Fibroblast of peridontal ligament (primary cell): ENCODE measurements around the gene MCUB.
"Not testable (repeated sequence)": the region's sequence is repeated elsewhere in the genome, so short reads cannot be mapped to it uniquely, and the experiment has no call there.

Source experiments
- DNase-seq: peaks from one replicate; pipeline ENCODE4 v3.0.0-alpha.2; 2010; ENCODE audit errors: extremely low read depth

Gene MCUB

GRCh38 chr4:109559983-109560686 is at the start of gene MCUB:
TSS of gene MCUB (plus strand) at chr4:109560246. CDS start at chr4:109560338, 92 bp downstream.
- peak; percentile 81 for DNase-seq

- no peak for DNase-seq
These were observed 49.4 kb upstream of the MCUB start for GRCh38 chr4:109510687-109511086.

GRCh38 chr4:109511414-109511813 is 48.6 kb upstream of the MCUB start:
- no peak for DNase-seq

DNA sequence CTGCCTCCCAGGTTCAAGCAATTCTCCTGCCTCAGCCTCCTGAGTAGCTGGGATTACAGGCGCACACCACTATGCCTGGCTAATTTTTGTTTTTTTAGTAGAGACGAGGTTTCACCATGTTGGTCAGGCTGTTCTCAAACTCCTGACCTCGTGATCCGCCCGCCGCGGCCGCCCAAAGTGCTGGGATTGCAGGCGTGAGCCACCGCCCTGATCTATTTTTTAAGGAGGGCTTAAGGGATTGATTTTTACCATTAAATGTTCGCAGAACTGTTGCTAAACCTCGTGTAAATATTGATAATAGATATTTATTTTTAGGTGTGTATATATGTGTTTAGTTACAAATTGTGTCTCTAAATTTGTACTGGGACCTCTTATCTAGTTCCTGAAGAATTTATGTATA is 46.7 kb upstream of the MCUB start:
- not testable (repeated sequence) for DNase-seq

- no peak for DNase-seq
These were observed 27.9 kb upstream of the MCUB start for GRCh38 chr4:109532182-109532581.

- no peak for DNase-seq
These were observed 14.6 kb upstream of the MCUB start for GRCh38 chr4:109545401-109545800.

GRCh38 chr4:109547394-109547793 is 12.7 kb upstream of the MCUB start:
- no peak for DNase-seq

DNA sequence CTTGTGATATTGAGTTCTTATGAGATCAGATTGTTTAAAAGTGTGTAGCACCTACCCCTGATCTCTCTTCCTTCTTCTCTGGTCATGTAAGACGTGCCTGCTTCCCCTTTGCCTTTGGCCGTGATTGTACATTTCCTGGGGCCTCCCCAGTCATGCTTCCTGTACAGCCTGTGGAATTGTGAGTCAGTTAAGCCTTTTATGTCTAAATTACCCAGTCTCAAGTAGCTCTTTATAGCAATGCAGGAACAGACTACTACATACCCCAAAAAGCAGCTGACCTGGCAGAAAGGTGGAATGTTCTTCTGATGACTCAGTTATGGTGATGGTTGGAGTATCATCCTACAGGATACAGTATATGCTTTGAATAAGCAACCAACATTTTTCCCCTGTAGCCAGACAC is 11.4 kb upstream of the MCUB start:
- DNase-seq, result peak; percentile 44

- DNase-seq, result no peak
These were observed 7.8 kb upstream of the MCUB start for GRCh38 chr4:109552237-109552636.

- DNase-seq, result no peak
These were observed 6.9 kb upstream of the MCUB start for GRCh38 chr4:109553130-109553529.

DNA sequence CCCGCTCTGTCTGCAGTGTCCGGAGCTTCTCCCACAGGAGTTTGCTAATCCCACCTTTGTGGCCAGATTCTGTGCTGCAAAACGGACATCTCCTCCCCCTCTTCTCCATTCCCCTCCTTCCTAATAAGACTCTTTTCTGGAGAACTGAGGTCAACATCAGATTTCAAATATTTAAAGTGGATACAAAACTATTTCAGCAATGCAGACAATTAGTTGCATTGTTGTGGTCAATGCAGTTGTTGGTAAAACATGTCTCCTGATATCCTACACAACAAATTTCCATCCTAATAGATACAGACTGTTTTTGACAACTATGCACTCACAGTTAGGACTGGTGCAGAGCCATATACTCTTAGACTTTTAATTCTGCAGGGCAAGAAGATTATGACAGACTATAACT is 5.1 kb upstream of the MCUB start:
- no peak for DNase-seq

DNA sequence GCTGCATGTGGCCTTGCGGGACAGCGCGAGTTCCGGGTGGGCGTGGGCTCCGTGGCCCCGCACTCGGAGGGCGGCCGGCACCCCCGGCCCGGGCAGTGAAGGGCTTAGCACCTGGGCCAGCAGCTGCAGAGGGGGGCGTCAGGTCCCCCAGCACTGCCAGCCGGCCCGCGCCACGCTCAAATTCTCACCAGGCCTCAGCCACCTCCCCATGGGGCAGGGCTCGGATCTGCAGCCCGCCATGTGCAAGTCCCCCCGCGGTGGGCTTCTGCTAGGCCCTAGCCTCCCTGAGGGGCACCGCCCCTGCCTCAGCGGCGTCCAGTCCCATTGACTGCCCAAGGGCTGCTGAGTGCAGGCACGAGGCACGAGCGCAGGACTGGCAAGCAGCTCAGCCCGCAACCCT is 2.6 kb upstream of the MCUB start:
- DNase-seq, result no peak

- not testable (repeated sequence) for DNase-seq
These were observed 2.0 kb upstream of the MCUB start for GRCh38 chr4:109558095-109558494.

DNA sequence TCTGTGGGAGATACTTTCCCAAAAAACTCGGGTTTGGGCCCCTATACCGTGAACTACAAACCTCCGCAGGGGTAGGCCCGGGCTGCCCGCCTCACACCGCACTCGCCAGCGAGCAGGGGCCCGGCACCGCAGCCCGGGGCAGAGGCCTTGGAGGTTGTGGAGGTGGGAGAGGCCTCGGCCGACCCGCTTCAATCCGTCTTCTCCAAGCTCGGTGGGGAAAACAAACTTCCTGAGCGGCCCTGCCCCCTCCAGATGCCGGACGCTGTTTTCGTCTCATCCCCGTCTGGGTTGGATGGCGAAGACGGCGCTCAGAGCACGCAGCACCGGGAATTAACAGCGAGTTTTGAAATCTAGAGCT is 442 bp upstream of the MCUB start:
- no peak for DNase-seq

GRCh38 chr4:109560687-109561461 is 828 bp downstream of the MCUB start:
- DNase-seq, result peak; percentile 82

DNA sequence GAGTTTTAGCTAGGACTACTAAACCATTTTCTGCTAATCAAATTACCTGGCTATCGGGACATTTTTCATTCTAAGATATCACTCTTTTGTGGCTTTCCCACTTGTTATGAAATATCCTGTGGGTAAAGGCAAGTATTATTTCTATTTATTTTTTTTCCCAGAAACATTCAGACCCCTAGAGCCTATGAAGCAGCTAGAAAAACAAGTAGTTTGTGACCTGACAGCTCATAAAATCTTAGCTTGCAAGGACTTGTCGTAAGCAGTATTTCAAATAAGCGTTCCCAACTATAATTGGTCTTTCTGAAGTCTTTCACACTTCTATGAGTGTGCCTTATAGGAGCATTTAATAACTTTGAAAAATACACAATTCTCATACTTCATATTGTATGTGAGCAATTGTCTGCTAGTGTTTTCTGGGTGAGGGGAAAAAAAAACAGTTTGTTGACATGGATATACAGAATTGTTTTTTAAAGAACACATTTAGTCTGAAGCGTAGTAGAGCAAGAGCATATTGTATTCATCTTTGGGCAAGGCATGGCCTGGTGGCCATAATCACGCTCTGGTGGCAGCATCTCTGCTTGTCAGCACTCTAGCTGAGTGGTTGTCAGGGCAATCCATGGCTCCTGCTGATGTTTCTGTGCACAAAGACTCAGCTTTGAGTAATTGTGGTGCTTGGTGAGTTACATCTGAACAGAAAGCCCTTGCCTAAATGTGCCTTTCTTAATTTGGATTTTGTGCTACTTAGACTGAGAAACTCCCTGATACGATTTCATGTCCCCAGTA is 2.6 kb downstream of the MCUB start:
- no peak for DNase-seq

DNA sequence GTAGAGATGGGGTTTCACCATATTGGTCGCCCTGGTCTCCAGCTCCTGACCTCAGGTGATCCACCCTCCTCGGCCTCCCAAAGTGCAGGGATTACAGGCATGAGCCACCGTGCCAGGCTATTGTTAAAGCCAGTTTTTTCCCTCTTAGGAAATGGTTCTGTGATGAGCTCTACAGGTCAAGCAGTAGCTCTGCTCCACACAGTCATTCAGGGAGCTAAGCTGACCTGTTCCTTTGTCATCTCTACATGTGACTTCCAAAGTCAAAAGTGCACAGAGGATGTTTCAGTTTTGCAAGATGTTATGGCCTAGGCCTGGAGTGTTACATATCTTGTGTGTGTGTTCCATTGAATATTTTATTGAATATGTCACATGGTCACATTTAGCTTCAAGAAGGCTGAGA is 11.4 kb downstream of the MCUB start:
- no peak for DNase-seq

DNA sequence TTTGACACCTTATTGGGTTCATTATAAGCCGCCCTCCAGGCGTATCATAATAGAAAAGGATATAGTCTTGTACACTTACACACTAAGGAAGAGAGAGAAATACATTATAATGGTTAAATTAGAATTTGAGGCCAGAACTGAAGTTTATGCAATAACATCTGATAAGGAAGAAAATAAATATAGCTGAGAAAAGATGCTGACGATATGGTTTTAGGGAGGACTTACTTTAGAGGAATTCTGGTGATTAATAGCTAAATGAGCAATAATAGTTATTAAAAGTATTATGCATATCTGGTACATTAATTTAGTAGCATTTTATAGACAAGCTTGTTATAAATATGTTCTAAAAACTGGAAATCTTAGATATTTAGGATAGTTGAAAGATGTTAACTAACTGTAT is 12.1 kb downstream of the MCUB start:
- DNase-seq, result no peak

DNA sequence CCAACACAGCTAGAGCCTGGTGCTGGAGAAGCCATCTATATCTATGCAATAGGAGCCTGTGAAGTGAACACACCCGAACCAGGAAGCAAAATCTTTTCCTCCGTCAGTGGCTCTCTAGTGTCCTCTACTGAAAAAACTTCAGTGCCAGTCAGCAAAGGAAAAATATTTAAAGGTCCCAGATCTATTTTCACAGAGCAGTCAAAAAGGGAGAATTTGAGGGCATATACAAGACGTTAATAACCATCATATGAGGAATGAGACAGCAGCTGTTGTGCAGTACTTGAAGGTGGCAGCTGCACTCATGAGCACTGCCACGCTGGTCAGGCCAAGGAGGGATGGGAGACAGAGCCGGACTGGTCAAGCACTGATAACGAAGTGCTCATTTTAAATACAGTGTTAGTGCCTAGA is 14.4 kb downstream of the MCUB start:
- DNase-seq, result peak; percentile 19

- DNase-seq, result no peak
These were observed 15.1 kb downstream of the MCUB start for GRCh38 chr4:109574931-109575804.

DNA sequence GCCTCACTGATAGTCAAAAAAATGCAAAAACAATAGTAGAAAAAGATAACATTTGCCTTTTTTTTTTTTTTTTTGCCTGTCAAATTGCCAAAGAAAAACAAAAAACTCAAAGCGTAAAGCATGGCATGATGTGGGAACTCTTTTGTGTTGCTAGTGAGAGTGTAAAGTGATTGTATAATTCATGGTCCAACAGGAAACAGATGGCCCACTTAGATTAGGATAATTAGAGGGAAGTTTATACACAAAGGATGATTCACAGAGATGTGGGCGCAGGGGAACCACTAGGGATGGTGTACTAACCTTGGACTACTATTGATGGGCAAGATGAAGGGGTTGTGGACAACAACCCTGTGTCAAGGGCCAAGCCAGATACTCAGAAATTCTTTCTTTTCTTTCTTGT is 16.4 kb downstream of the MCUB start:
- DNase-seq, result peak; percentile 44

DNA sequence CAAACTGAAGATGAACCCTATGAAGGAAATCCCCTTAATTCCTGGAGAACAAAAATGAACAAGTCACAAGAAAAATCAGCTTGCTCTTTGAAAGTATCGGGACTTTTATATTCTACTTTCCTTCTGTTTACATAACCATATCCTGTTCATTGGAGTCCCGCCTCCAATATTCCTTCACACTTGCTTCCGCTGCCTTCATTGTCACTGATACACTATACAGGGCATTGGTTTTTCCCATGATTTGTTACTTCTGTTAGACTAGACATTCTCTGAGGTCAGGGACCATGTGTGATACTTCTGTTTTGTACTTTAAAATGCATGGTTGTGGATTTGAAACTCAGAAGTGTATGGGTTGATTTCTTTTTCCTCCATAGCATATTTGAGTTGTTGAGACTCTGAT is 18.8 kb downstream of the MCUB start:
- DNase-seq, result no peak
